HepG2 (cell line): ENCODE measurements around the gene PGA3. TPM values are rescaled to one million over a fixed set of nuclear protein-coding genes. Genes with fewer than 3 reads are reported as not detected.

Experiments
- ATAD3A ChIP-seq: sonication (generic); formaldehyde crosslinking; IDR thresholded peaks from 2 replicates; pipeline ENCODE4 v1.4.0; 2020; ENCODE audit warnings: missing genetic modification reagents
- BATF2 ChIP-seq: sonication (generic); formaldehyde crosslinking; IDR thresholded peaks from 2 replicates; pipeline ENCODE4 v1.8.0; 2022; ENCODE audit warnings: mild to moderate bottlenecking, missing genetic modification reagents, moderate library complexity
- BHLHE40 ChIP-seq: IDR thresholded peaks from 2 replicates; pipeline ENCODE4 v1.6.1; 2011; ENCODE audit warnings: low read length, improper control_type of control experiment
- NONO ChIP-seq, 2 experiments: fragments of 450-650 bp in 1 of 2; sonication (generic) in 1 of 2; formaldehyde crosslinking in 1 of 2; IDR thresholded peaks in 1 of 2; conservative IDR thresholded peaks in 1 of 2; 2 replicates each; pipeline versions ENCODE4 v1.6.1 to v1.8.0; 2017 to 2022; ENCODE audit warnings: mild to moderate bottlenecking in 1 of 2, missing genetic modification reagents in 1 of 2, moderate library complexity in 1 of 2
- RELA ChIP-seq: sonication (generic); formaldehyde crosslinking; IDR thresholded peaks from 2 replicates; pipeline ENCODE4 v1.4.0; 2020; ENCODE audit warnings: missing genetic modification reagents
- REST ChIP-seq, 2 experiments: IDR thresholded peaks; 2 replicates each; pipeline ENCODE4 v1.6.1; 2011 to 2012; ENCODE audit warnings: low read length in 2 of 2, borderline replicate concordance in 1 of 2, low read depth in 1 of 2, mild to moderate bottlenecking in 1 of 2, moderate library complexity in 1 of 2
- RORA ChIP-seq: sonication (generic); formaldehyde crosslinking; IDR thresholded peaks from 2 replicates; pipeline ENCODE4 v1.5.0; 2020; ENCODE audit warnings: mild to moderate bottlenecking, missing genetic modification reagents, moderate library complexity
- SOX13 ChIP-seq, 3 experiments: fragments of 450-650 bp in 1 of 3; sonication (generic) in 1 of 3; formaldehyde crosslinking in 1 of 3; IDR thresholded peaks in 2 of 3; conservative IDR thresholded peaks in 1 of 3; 2 replicates each; pipeline versions ENCODE4 v1.5.0 to v1.6.1; 2016 to 2020; ENCODE audit warnings: antibody characterized with exemption in 1 of 3, mild to moderate bottlenecking in 1 of 3, missing compliant biosample characterization in 1 of 3, missing genetic modification reagents in 1 of 3, moderate library complexity in 1 of 3
- ZBTB43 ChIP-seq: sonication (generic); formaldehyde crosslinking; conservative IDR thresholded peaks from 2 replicates; pipeline ENCODE4 v1.4.0; 2020; ENCODE audit warnings: missing genetic modification reagents
- ZNF280B ChIP-seq: sonication (generic); formaldehyde crosslinking; IDR thresholded peaks from 2 replicates; pipeline ENCODE4 v1.5.0; 2020; ENCODE audit warnings: missing genetic modification reagents, mild to moderate bottlenecking, borderline replicate concordance
- ZNF317 ChIP-seq: sonication (generic); formaldehyde crosslinking; IDR thresholded peaks from 2 replicates; pipeline ENCODE4 v1.5.0; 2020; ENCODE audit warnings: mild to moderate bottlenecking, missing genetic modification reagents
- ZNF646 ChIP-seq: sonication (generic); formaldehyde crosslinking; IDR thresholded peaks from 2 replicates; pipeline ENCODE4 v1.9.0; 2021; ENCODE audit warnings: mild to moderate bottlenecking, missing genetic modification reagents
- ZSCAN30 ChIP-seq: sonication (generic); formaldehyde crosslinking; IDR thresholded peaks from 2 replicates; pipeline ENCODE4 v1.5.0; 2020; ENCODE audit warnings: mild to moderate bottlenecking, missing genetic modification reagents
- polyA plus RNA-seq, 8 experiments: library from polyadenylated mRNA; depleted of rRNA in 3 of 8; stranded (reverse) in 7 of 8; unstranded in 1 of 8; fragments of >200 nt; fragmentation: Illumina TruSeq in 4 of 8; extraction: Trizol in 4 of 8; gene quantifications; 2 replicates each; pipeline versions ENCODE4 v1.2.1 to v1.2.3, GENCODE V29; 2011 to 2016; ENCODE audit warnings: low read depth in 4 of 8, missing spikeins in 1 of 8, mixed read lengths in 1 of 8; ENCODE audit not compliant: insufficient read depth in 1 of 8
- total RNA-seq, 5 experiments: library from RNA; depleted of rRNA; stranded (reverse); fragments of >200 nt; fragmentation: Illumina TruSeq; extraction: Trizol; gene quantifications; 2 replicates each; pipeline ENCODE4 v1.2.3, GENCODE V29; 2016; ENCODE audit warnings: low read depth in 1 of 5

PGA3 gene
- total and polyA plus RNA-seq, 2 of the 13 experiments (the other 11 are each of a cell fraction or from before 2014, with no cell fraction given), result not detected

GRCh38 chr11:61164606-61165424 lies 38.5 kb upstream of the PGA3 start (continued):
- TF ChIP-seq ZNF317 (CRISPR knock-in tag) (no peak), ATAD3A (CRISPR knock-in tag) (no peak), RORA (CRISPR knock-in tag) (no peak), RELA (CRISPR knock-in tag) (no peak), ZNF280B (CRISPR knock-in tag) (no peak), BHLHE40 (no peak), ZNF646 (CRISPR knock-in tag) (no peak), ZBTB43 (no peak), REST (IDR thresholded peaks at IDR 0.05; ENCODE audit: borderline replicate concordance in 1 of 2, low read depth in 1 of 2, low read length in 2 of 2) (no peak), NONO (IDR thresholded peaks at IDR 0.05) (no peak), NONO (CRISPR knock-in tag; conservative IDR thresholded peaks at IDR 0.05) (0 out of 2 replicates have a peak, but pooled peaks have one; percentile 32), BATF2 (CRISPR knock-in tag) (no peak), ZSCAN30 (CRISPR knock-in tag) (no peak), SOX13 (IDR thresholded peaks at IDR 0.05) (no peak), SOX13 (CRISPR knock-in tag; conservative IDR thresholded peaks at IDR 0.05 in 1 of 2, IDR thresholded peaks at IDR 0.05 in 1 of 2) (0 out of 4 replicates have a peak, but pooled peaks of 1 of the 2 experiments have one; percentile 16)
